Pancreas (tissue), 10 donors: ENCODE data around the gene REG1A. TPM values are rescaled to one million over a fixed set of nuclear protein-coding genes. Genes with fewer than 3 reads are reported as not detected.

ENCODE experiments used
- ATAC-seq, 4 donors: fragments of 200-7000 bp; cut with Tn5 transposase; one replicate each; pipeline versions ENCODE4 v1.8.0 to v1.9.1; 2020; ENCODE audit warnings: mild to moderate bottlenecking in 4 of 4, moderate library complexity in 4 of 4
- DNase-seq, 6 donors: peaks; one replicate each; pipeline ENCODE4 v3.0.0-alpha.2; 2020
- FAIRE-seq: peaks from 2 replicates; lab custom pipeline; 2012; peaks lifted over from hg19 to GRCh38; lab: Jason Lieb, UNC
- H3K27ac ChIP-seq, 4 donors: fragments of 200-600 bp; sonication (generic); 1 replicate in 3 of 4; 2 replicates in 1 of 4; pipeline versions ENCODE4 v1.5.0 to v1.8.0; 2020
- H3K27me3 ChIP-seq, 4 donors: fragments of 200-600 bp; one replicate each; pipeline ENCODE4 v1.8.0; 2021
- H3K36me3 ChIP-seq, 3 donors: fragments of 200-600 bp; sonication (generic) in 1 of 3; one replicate each; pipeline versions ENCODE4 v1.5.0 to v1.8.0; 2020 to 2021
- H3K4me1 ChIP-seq, 3 donors: fragments of 200-600 bp; one replicate each; pipeline ENCODE4 v1.8.0; 2021
- H3K4me3 ChIP-seq, 4 donors: fragments of 200-600 bp; sonication (generic) in 2 of 4; one replicate each; pipeline versions ENCODE4 v1.5.0 to v1.8.0; 2020 to 2021
- H3K9me3 ChIP-seq, 4 donors: fragments of 200-600 bp; one replicate each; pipeline ENCODE4 v1.8.0; 2021
- WGBS, 2 donors: extraction: QIAGEN DNeasy Blood & Tissue Kit; methylation state at CpG; one replicate each; pipeline ENCODE4 v1.1.7; 2013; 5-methylcytosine and 5-hydroxymethylcytosine counted together
- intact Hi-C, 3 donors: fragments of 100-400 bp; cut with DNase I; formaldehyde crosslinking; loops; one replicate each; pipeline versions ENCODE4 v1.11.1 to v1.14.2; 2022
- polyA plus RNA-seq, 2 donors: library from polyadenylated mRNA; stranded (reverse); fragments of 200-250 nt; gene quantifications; one replicate each; pipeline ENCODE4 v1.2.3, GENCODE V29; 2013
- total RNA-seq, 6 donors: library from RNA; stranded (reverse); fragmentation: NEBNext Ultra II Directional in 4 of 6; extraction: Animal tissue kit (Norgen Biotek cat#: 25700) in 4 of 6; gene quantifications; one replicate each; pipeline versions ENCODE4 v1.2.1 to v1.2.4, GENCODE V29; 2021 to 2023
- TF ChIP-seq, protein P1 (sequence below), 4 donors: fragments of 200-600 bp; sonication (generic) in 3 of 4; IDR thresholded peaks; one replicate each; pipeline versions ENCODE4 v1.5.0 to v1.8.0; 2021; ENCODE audit warnings: antibody characterized with exemption in 4 of 4
- donor health status: healthy with polysubstance abuse.
- donor health status: DM: no; HTN: no; CAD: no; lungs with moderate emphysema.
- donor health status: DM: no; HTN: no; CAD: no.
- donor health status: control.
- donor health status: control.
- donor health status: Bipolar disorder and iron deficiency.
- donor health status: DM: yes; HTN: yes; CAD: no.
- donor health status: DM: no; HTN: no; CAD: no.
- donor health status: DM: no; HTN: no; CAD: no.
- donor health status: DM: yes; HTN: yes; CAD: no.

The REG1A gene
- total and polyA plus RNA-seq, 8 donors = 18,817 to 70,084 (median 29,951) TPM

DNA sequence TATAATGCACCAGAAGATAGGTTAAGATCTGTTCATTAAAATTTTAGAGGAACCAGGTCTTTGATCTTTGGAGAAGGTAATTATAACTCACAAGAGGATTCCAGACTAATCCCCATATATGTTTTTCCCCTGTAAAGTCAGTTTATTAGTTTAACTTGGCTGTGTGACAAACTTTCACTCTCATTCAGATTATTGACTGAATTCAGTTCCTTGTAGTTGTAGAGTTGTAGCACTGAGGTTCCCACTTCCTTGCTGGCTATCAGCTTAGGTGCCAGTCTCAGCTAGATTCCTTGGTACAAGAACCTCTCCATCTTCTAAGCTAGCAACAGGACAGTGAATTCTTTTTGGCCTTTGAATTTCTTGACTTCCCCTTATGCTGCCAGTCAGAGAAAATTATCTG lies 19.1 kb downstream of the REG1A start:
- intact Hi-C loops = loop anchor here in 1 of 3 donors (10.0 kb wide), 1 partner anchor 75 kb away; no protein-coding TSS in a partner anchor
- H3K27me3 ChIP-seq = no peaks in the 10 kb centered on the region
- ATAC-seq = peak; percentile 49 to 69 (median 56)
- H3K36me3 ChIP-seq = no peaks in the 10 kb centered on the region
- no peak for FAIRE-seq
- H3K4me1 ChIP-seq = peaks cover 0 to 18% (median 13%) of the 10 kb centered on the region in 3 donors
- no peak overlapping the region for H3K4me3 ChIP-seq
- TF ChIP-seq, protein P1, sequence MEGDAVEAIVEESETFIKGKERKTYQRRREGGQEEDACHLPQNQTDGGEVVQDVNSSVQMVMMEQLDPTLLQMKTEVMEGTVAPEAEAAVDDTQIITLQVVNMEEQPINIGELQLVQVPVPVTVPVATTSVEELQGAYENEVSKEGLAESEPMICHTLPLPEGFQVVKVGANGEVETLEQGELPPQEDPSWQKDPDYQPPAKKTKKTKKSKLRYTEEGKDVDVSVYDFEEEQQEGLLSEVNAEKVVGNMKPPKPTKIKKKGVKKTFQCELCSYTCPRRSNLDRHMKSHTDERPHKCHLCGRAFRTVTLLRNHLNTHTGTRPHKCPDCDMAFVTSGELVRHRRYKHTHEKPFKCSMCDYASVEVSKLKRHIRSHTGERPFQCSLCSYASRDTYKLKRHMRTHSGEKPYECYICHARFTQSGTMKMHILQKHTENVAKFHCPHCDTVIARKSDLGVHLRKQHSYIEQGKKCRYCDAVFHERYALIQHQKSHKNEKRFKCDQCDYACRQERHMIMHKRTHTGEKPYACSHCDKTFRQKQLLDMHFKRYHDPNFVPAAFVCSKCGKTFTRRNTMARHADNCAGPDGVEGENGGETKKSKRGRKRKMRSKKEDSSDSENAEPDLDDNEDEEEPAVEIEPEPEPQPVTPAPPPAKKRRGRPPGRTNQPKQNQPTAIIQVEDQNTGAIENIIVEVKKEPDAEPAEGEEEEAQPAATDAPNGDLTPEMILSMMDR (IDR thresholded peaks at IDR 0.05) = no peak
- peak overlapping the region in 2 of 4 donors; percentile 60 to 64 for H3K27ac ChIP-seq
- no peak for DNase-seq
- H3K9me3 ChIP-seq = no peaks in the 10 kb centered on the region

DNA sequence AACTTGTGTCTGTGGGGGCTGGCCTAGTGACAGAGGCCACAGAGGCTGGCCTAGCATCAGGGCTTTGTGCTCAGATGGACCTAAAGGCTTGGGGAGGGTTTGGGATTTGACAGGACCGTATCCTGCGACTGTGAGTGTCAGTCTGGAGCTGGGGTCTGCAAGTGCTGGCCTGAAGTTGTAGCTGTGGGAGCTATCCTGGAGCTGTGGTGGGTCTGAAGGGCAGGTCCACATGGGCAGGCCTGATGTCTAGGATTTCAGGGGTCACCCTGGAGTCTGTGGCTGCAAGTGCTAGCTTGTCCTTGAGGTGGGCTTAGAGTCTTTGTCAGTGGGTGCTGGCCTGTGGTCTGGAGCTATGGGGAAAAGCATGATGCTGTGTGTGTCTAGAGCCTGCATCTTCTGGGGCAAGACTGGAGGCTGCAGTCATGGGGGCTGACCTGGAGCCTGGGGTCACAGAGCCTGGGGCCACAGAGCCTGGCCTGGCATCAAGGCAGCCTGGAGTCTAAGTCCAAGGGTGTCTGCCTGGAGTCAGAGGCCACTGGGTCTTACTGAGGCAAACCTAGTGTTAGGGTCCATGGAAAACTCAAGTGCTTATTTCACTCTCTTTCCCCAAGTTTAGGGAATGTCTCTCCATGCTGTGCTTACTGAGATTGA lies 35.7 kb downstream of the REG1A start:
- Histone ChIP-seq H3K4me3 (no peak overlapping the region), H3K9me3 (no peaks in the 10 kb centered on the region), H3K27me3 (no peaks in the 10 kb centered on the region), H3K36me3 (no peaks in the 10 kb centered on the region), H3K27ac (peak overlapping the region in 2 of 4 donors; percentile 25 to 45), H3K4me1 (peaks cover 0 to 12% (median 5%) of the 10 kb centered on the region in 3 donors)
- intact Hi-C loops = no loop called here
- DNase-seq (peak in 2 of 6 donors; percentile 63 to 81), ATAC-seq (peak in 3 of 4 donors; percentile 16 to 61 (median 55)), FAIRE-seq (no peak)
- WGBS, 2 donors = 92 to 99% methylated on average over 2 of the region's 2 CpGs
- TF ChIP-seq, protein P1 (IDR thresholded peaks at IDR 0.05) = no peak

DNA sequence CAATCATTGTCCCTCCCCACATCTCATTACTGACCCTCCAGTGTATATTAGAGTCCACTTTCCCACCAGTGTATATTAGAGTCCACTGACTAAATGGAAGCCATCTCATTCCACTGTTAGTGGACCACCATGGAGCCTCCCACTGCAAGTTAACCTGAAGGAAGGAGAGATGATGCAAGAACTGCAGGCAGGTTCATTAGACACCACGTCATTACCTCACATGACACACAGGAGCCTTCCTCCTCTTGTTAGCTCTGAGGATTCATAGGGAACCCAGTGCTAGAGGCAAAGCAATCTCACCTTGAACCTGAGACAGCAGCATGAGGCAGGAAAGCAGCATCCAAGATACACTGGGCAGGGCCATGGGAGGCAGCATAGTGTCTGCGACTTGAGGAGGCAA lies 38.7 kb downstream of the REG1A start:
- no peak for ATAC-seq
- WGBS, 2 donors = 83 to 86% methylated on average over 2 of the region's 2 CpGs
- FAIRE-seq = no peak
- H3K36me3 ChIP-seq = no peaks in the 10 kb centered on the region
- intact Hi-C loops = no loop called here
- TF ChIP-seq, protein P1 (IDR thresholded peaks at IDR 0.05) = no peak
- H3K4me1 ChIP-seq = peaks cover 6 to 27% (median 23%) of the 10 kb centered on the region in 3 donors
- H3K4me3 ChIP-seq = peak overlapping the region in 1 of 4 donors; percentile 41
- H3K27ac ChIP-seq = peak overlapping the region in 2 of 4 donors; percentile 57 to 74
- H3K9me3 ChIP-seq = no peaks in the 10 kb centered on the region
- no peaks in the 10 kb centered on the region for H3K27me3 ChIP-seq
- DNase-seq = no peak

DNA sequence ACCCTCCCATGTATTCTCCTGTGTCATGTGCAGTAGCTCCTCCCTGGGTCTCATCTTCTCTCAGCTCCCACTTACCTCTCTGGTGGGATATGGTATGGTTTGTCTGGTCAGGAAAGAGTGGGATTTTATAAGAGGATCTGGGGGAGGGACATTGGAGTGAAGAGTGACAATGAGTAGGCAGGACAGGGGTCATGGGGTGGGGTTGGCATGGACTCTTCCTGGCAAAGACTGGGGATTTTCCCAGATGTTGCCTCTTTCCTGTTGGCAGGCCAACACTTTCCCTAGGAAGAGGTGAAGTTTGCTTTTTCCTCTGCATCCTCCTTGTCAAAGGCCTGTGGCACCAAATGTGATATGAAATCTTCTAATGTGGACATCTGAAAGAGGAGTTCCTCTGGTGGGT lies 39.4 kb downstream of the REG1A start, which contains the start of gene REG3A:
TSS of gene REG3A (minus strand) at position 101 of the 400 bp plus-strand sequence. CDS start 348 bp downstream, outside the sequence.
- peak in 1 of 6 donors; percentile 61 for DNase-seq
- intact Hi-C loops = no loop called here
- peak in 2 of 4 donors; percentile 17 to 19 for ATAC-seq
- Histone ChIP-seq H3K4me1 (peaks cover 6 to 27% (median 23%) of the 10 kb centered on the region in 3 donors), H3K36me3 (no peaks in the 10 kb centered on the region), H3K4me3 (peak within 1 kb of the TSS in 1 of 4 donors; percentile 41), H3K9me3 (no peaks in the 10 kb centered on the region), H3K27ac (peak within 1 kb of the TSS in 2 of 4 donors; percentile 57 to 74), H3K27me3 (no peaks in the 10 kb centered on the region)
- FAIRE-seq = no peak
- TF ChIP-seq, protein P1 (IDR thresholded peaks at IDR 0.05) = no peak

DNA sequence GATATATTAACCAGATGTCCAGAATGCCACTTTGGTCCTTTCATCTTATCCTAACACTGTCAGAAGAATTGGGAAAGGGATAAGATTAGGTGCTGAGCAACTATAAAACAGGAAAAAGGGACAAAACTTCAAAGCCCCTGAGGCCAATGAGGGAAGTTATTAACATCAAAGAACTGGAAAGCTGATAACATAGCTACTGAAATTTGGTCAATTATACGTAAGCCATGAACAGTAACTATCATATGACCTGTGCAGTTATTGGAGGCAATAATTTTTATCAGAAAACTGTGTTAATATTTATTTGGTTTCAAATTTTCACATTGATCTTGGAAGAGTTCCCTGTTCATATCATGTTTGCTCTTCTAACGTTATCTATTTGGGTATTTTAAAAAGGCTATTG lies 41.8 kb downstream of the REG1A start:
- ATAC-seq = peak; percentile 70 to 98 (median 80)
- H3K27me3 ChIP-seq = no peaks in the 10 kb centered on the region
- FAIRE-seq = no peak
- no peak overlapping the region for H3K4me3 ChIP-seq
- intact Hi-C loops = no loop called here
- peaks cover 6 to 35% (median 35%) of the 10 kb centered on the region in 3 donors for H3K4me1 ChIP-seq
- H3K27ac ChIP-seq = peak overlapping the region in 1 of 4 donors; percentile 74
- TF ChIP-seq, protein P1 (IDR thresholded peaks at IDR 0.05) = no peak
- H3K9me3 ChIP-seq = no peaks in the 10 kb centered on the region
- no peaks in the 10 kb centered on the region for H3K36me3 ChIP-seq
- no peak for DNase-seq
- WGBS, 2 donors = 4 to 9% methylated on average over 2 of the region's 2 CpGs
